BJ (cell line): Measurements from ENCODE around the gene KCTD11. TPM values are rescaled to one million over a fixed set of nuclear protein-coding genes. Genes with fewer than 3 reads are reported as not detected.

ENCODE experiments used
- CTCF ChIA-PET: fragments of 350-600 bp; formaldehyde crosslinking; extraction: SDS; loops from one replicate; lab custom pipeline; 2021; ENCODE audit warnings: antibody characterized with exemption, inconsistent platforms; lab: Yijun Ruan, JAX
- POLR2A ChIA-PET: fragments of 300-600 bp; sonication (Branson Sonifier 250); formaldehyde crosslinking; extraction: SDS; loops from one replicate; lab custom pipeline; 2021; ENCODE audit warnings: antibody characterized with exemption; lab: Charles Lee
- DNase-seq: peaks from one replicate; pipeline ENCODE4 v3.0.0-alpha.2; 2011; ENCODE audit warnings: low read depth
- H3K27me3 ChIP-seq: 2 replicates; pipeline ENCODE4 v1.6.0; 2011; ENCODE audit warnings: low read length; ENCODE audit not compliant: control insufficient read depth, insufficient read depth
- H3K36me3 ChIP-seq: 2 replicates; pipeline ENCODE4 v1.5.1; 2011; ENCODE audit warnings: low read length; ENCODE audit not compliant: control insufficient read depth, insufficient read depth
- H3K4me3 ChIP-seq: 2 replicates; pipeline ENCODE4 v1.5.1; 2011; ENCODE audit warnings: low read depth, mild to moderate bottlenecking, control low read depth, low read length
- CTCF ChIP-seq: IDR thresholded peaks from 2 replicates; pipeline ENCODE4 v1.5.1; 2011; ENCODE audit warnings: low read depth, mild to moderate bottlenecking, control low read depth, inconsistent platforms, low read length, moderate library complexity; ENCODE audit not compliant: insufficient read depth
- polyA plus RNA-seq: library from polyadenylated mRNA; depleted of rRNA; stranded (reverse); fragments of >200 nt; gene quantifications from 2 replicates; pipeline ENCODE4 v1.2.3, GENCODE V29; 2011

The KCTD11 gene
- polyA plus RNA-seq, 1 experiment = 19.8 TPM

GRCh38 chr17:7340179-7340578 is 11.8 kb upstream of the KCTD11 start:
- no peak for TF ChIP-seq CTCF
- no peaks in the 10 kb centered on the region for H3K36me3 ChIP-seq
- ChIA-PET CTCF (interaction anchor here (0.6 to 1.2 kb wide), 2 partner anchors 25 to 26 kb away, joined by 3 to 4 read pairs; partner anchors contain the start of gene GPS2), POLR2A (no interaction called here)
- no peak for DNase-seq
- peaks cover 7% of the 10 kb centered on the region for H3K27me3 ChIP-seq
- H3K4me3 ChIP-seq = no peak overlapping the region

- DNase-seq = no peak
- Histone ChIP-seq H3K27me3 (peaks cover 7% of the 10 kb centered on the region), H3K36me3 (no peaks in the 10 kb centered on the region), H3K4me3 (no peak overlapping the region)
- ChIA-PET POLR2A (no interaction called here), CTCF (no interaction called here)
- TF ChIP-seq CTCF = no peak
Measured at GRCh38 chr17:7341842-7342241, 10.1 kb upstream of the KCTD11 start.

- ChIA-PET POLR2A (no interaction called here), CTCF (interaction anchor here (1.0 to 2.8 kb wide), 3 partner anchors 13 to 291 kb away, joined by 3 to 11 read pairs (median 10); no protein-coding TSS in a partner anchor)
- Histone ChIP-seq H3K36me3 (no peaks in the 10 kb centered on the region), H3K27me3 (peaks cover 7% of the 10 kb centered on the region), H3K4me3 (no peak overlapping the region)
- no peak for TF ChIP-seq CTCF
- DNase-seq = no peak
Measured at GRCh38 chr17:7343250-7343649, 8.7 kb upstream of the KCTD11 start.

- ChIA-PET CTCF (interaction anchor here (0.9 to 2.4 kb wide), 2 partner anchors 17 to 23 kb away, joined by 3 to 6 read pairs; partner anchors contain the start of gene NEURL4), POLR2A (no interaction called here)
- Histone ChIP-seq H3K4me3 (no peak overlapping the region), H3K36me3 (no peaks in the 10 kb centered on the region), H3K27me3 (peaks cover 4% of the 10 kb centered on the region; the same call in 1 of the 2 replicates)
- no peak for DNase-seq
- TF ChIP-seq CTCF = no peak
Measured at GRCh38 chr17:7346761-7347614, 5.0 kb upstream of the KCTD11 start.
